Activated CD8-positive, alpha-beta memory T cell treated with anti-CD3 and anti-CD28 coated beads, Interleukin-2, amount 50 U/mL, for 24 hours (primary cell): ENCODE results near the gene ALG13.
"Not testable (repeated sequence)": the region's sequence is repeated elsewhere in the genome, so short reads cannot be mapped to it uniquely, and the experiment has no call there.

ENCODE experiments used
- DNase-seq: peaks from one replicate; pipeline ENCODE4 v3.0.0-alpha.2; 2020; ENCODE audit errors: extremely low read depth

ALG13 gene

DNA sequence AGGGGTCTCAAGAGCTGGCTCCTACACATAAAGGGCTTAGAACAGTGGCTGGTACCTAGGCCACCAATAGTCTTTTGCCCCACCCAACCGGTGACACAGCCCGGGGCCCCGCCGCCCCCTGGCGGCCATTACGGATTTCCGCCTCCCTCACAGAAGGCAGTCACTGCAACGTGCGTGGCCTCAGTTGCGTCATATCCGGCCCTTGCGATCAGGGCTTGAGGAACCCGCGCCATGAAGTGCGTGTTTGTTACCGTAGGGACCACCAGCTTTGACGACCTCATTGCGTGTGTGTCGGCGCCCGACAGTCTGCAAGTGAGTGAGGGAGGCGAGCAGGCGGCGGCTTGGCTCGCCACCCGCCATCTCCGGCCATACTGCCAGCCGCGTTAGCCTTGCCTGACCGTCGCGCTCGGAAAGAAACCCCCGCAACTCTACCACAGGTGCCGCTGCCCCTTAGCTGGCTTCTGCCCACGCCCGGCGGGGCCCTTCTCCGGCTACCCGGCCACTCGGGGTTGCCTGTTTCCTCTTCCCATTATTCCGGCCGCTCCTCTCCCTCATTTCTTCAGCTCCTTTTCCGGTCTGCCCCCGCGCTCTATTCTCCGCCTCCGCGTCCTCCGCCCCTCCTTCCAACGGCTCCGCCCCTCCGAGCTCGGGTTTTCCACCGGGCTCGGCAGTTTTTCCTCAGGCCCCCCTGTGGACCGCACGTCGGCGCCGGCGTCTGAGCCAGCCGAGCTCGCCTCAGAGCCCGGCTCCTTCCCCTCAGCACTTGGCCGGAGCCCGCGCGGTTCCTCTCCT lies at the start of gene ALG13:
Gene ALG13, plus strand, starts transcription at position 183 of the 792 bp plus-strand sequence. Its CDS starts 49 bp downstream, at position 232.
- DNase-seq, result peak; percentile 71

DNA sequence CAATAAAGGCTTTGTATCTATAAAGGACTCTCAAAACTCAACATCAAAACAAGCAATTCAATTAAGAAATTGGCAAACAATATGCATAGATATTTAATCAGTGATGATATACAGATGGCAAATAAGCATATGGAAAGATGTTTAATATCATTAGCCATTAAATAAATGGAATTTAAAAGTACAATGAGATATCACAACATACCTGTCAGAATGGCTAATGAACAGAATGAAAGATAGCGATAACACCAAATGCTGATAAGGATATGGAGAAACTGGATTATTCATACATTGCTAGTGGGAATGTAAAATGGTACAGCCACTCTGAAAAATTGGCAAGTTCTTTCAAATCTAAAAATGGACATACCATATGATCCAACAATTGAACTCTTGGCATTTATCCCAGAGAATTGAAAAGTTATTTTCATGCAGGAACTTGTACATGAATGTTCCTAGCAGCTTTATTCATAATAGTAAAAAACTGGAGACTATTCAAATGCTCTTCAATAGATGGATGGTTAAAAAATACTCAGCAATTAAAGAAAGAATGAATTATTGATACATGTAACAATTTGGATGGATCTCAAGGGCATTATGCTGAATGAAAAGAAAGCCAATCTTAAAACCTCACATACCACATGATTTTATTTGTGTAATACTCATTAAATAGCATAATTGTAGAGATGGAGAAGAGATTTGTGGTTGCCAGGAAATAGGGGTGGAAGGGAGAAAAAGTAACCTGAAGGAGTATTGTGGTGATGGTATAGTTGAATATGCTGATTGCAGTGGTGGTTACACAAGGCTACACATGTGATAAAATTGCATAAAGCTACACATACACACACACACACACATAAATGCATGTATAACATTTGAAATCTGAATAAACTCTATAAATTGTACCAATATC lies 45.9 kb upstream of the ALG13 start:
- DNase-seq, result no peak

DNA sequence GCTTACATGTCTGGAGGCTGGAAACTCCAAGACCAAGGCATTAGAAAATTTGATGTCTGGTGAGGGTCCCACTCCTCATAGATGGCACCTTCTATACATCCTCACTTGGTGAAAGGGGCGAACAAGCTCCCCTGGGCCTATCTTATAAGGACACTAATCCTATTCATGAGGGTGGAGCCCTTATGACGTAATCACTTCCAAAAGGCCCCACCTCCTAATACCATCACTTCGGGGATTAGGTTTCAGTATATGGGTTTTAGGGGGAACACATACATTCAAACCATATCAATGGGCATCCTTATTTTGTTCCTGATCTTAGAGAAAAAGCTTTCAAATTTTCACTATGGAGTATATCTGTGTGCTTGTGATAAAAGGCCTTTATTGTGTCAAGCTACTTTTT lies 39.0 kb upstream of the ALG13 start:
- no peak for DNase-seq

DNA sequence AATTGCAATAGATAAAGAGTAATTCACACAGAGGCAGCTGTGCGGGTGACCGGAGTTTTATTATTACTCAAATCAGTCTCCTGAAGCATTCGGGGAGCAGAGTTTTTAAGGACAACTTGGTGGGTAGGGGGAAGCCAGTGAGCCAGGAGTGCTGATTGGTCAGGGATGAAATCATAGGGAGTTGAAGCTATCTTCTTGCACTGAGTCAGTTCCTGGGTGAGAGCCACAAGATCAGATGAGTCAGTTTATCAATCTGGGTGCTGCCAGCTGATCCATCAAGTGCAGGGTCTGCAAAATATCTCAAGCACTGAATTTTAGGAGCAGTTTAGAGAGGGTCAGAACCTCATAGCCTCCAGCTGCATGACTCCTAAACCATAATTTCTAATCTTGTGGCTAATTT lies 35.8 kb upstream of the ALG13 start:
- not testable (repeated sequence) for DNase-seq

DNA sequence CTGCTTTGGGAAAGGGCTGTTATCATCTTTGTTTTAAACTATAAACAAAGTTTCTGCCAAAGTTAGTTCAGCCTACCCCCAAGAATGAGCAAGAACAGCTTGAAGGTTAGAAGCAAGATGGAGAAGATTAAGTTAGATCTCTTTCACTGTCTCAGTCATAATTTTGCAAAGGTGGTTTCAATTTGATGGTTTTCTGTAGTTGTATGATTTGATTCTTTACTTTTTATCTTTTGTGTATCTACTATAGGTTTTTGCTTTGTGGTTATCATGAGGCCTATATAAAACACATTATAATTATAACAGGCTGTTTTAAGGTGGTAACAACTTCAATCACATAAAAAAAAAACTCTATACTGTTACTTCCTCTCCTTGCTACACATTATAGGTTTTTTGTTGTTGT lies 35.4 kb upstream of the ALG13 start:
- no peak for DNase-seq

DNA sequence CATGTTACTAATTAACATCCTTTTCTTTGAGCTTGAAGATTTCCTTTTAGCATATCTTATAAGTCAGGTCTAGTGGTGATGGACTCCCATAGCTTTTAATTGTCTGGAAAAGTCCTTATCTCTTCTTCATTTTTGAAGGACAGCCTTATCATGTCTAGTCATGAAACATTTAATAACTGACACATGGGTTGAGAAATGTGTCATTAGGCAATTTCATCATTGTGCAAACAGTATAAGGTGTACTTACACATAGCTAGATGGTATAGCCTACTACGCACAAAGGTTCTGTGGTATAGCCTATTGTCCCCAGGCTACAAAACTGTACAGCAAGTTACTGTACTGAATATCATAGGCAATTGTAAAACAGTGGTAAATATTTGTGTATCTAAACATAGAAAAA lies 34.5 kb upstream of the ALG13 start:
- no peak for DNase-seq

DNA sequence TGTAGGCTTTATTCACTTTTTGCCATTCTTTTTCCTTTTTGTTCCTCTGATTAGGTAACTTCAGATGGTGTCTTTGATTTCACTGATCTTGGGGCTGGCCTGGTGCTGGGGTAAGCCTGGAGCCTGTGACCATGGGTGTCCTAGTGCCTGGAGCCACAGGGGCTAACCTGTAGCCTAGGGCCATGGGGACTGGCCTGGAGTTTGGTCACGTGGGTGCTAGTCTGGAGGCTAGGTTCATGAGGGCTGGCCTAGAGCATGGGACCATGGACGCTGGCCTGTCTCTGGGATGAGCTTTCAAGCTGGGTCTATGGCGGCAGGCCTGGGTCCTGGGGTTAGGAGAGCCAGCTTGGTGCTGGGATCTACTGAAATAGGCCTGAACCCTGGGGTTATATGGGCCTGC lies 32.2 kb upstream of the ALG13 start:
- no peak for DNase-seq

DNA sequence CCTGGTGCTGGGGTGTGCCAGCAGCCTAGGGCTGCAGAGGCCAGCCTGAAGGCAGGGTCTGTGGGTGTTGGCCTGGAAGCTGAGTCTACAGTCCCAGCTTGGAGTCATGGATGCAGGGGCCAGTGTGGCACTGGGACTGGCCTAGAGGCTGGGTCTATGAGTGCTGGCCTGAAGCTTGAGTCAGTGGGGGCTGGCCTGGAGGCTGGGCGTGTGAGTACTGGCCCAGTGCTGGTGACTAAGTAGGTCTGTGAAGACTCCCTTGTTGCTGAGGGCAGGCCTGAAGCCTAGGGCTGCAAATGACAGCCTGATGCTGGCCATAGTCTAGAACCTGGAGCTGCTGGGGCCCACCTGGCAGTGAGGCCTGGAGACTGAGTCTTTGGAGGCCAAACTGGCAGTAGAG lies 31.3 kb upstream of the ALG13 start:
- DNase-seq, result no peak

DNA sequence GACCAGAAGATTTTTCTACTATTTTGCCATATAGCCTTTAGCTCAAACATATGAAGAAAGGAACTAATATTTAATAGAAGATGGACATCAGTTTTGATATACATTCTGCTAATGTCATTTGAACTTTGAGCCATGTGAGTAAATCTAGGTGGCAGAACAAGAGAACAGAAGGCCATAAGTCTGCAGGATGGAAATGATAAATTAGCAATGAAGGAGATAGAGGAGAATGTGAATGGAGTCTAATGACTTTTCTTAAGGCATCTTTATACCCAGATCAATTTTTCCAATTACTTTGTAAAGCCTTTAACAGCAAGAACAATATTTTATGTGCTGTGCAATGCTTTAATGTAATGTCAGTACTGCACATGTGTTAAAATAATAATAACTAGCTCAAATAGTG lies 30.1 kb upstream of the ALG13 start:
- no peak for DNase-seq

DNA sequence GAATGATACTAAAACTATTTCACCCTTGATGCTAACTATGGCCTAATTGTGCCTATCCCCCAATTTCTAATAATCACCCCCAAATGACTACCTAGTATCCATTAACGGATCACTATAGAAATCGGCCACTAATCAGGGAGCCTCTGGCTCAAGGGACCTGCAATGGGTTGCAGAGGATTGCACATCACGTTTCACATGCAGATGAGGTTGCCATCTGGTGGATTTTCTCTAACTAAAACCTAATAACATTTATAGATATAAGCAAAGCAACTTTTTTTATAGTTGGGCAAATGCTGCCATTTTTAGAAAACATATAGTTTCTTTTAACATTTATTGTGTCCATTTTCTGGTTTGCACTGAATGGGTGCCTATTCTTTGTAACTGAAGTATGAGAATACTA lies 28.3 kb upstream of the ALG13 start:
- no peak for DNase-seq

DNA sequence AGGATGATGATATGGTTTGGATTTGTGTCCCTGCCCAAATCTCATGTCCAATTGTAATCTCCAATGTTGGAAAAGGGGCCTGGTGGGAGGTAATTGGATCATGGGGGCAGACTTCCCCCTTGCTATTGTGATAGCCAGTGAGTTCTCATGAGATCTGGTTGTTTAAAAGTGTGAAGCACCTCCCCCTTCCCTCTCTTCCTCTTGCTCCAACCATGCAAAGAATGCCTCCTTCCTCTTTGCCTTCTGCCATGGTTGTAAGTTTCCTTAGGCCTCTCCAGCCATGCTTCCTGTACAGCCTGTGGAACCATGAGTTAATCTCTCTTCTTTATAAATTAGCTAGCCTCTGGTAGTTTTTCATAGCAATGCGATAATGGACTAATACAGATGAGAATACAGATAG lies 19.7 kb upstream of the ALG13 start:
- no peak for DNase-seq

DNA sequence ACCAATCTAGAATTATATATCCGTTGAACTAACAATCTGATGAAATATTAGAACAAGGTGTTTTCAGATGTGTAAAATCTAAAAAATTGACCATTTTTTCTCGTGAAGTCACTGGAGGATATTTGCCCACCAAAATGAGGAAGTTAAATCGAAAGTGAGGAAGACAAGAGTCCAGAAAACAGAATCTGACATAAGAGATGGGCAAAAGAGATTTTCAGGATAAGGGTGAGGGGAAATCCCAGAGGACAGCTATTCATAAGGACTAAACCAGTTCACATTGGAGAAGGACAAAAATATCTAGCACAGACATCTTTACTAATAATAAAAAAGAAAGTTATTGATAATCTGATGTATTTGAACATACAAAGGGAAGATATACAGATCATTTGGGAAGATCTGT lies 18.7 kb upstream of the ALG13 start:
- no peak for DNase-seq

DNA sequence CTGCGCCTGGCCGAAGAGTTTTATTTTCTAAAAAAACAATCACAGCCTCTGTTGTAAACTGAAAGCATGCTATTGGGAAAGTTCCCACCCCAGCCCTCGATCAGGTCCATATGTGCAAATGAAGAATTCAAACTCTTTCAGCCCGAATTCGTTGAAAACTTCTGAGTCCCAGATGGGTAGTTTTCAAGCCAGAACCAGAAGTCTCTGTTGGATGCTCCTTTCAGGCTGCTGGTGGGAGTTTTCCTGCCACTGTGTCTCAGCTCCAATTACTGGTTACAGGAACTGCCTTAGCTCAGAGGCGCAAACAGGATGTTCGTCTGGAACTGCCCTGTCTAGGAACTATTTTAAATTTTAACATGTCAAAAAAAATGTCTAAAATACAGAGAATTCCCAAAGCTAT lies 9.3 kb upstream of the ALG13 start:
- DNase-seq, result no peak

DNA sequence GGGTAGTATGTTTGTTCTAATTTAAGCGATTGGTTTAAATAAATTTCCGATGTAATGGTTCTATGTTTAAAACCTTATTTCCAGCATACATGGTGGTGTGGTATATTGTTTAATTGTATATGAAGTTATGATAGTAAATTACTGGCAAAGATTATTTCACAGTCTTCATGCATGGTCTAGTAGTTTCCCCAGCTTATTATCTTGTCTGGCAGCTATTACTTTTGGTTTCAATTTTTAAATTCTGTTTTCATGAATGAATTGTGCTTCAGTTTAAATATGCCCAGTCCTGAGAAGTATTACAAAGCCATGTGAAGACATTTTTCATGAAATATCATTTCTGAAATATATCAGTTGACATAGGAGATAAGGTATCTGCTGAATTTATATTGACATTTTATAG lies 6.3 kb downstream of the ALG13 start:
- no peak for DNase-seq

DNA sequence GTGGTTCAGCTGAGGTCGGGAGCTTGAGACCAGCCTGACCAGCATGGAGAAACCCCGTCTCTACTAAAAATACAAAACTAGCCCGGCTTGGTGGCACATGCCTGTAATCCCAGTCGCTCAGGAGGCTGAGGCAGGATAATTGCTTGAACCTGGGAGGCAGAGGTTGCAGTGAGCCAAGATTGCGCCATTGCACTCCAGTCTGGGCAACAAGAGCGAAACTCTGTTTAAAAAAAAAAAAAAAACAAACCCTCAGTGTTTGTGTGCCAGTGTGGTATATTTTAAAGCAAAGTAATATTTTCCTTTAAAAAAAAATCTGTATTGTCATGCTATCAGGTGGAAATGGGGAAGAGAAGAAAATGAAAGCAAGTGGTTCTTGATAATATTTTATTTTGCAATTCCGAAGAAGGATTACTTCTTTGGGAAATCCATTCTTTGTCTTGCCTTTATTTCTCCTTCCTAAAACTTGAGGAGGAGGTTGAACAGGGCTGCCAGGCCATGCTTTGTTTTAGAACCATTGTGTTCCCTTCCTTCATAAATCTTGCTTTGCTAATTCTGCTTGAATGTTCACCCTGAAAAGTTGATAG lies 14.4 kb downstream of the ALG13 start:
- no peak for DNase-seq

DNA sequence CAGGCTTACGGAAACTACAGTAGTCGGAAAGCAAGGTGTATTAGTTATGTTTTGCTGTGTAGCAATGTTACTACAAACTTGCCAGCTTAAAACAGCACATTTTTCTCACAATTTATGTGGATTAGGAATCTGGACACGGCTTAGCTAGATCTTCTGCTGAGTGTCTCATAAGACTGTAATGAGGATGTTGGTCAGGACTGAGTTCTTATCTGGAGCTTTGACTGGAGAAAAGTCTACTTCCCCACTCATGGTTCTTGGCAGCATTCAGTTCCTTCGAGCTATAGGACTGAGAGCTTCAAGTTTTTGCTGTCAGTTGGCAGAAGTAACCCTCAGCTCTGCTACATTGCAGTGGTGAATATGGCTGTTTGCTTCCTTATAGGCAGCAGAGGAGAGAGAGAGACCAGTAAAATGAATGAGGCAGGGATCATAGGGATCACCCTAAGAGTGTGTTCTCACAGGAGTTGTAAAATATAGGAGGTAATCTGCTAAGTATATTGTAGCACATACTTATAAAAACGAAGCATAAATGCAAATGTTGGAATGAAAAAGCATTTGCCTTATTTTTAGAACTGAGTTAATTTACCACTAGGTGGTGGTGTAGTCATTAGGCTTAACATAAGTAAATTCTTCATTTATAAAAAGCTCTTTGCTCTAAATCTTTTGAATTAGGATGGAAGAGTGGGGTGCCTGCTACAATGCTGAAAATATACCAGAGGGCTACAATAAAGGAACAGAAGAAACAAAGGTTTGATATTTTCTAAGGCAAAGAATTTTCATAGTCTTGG lies 38.6 kb downstream of the ALG13 start:
- no peak for DNase-seq

DNA sequence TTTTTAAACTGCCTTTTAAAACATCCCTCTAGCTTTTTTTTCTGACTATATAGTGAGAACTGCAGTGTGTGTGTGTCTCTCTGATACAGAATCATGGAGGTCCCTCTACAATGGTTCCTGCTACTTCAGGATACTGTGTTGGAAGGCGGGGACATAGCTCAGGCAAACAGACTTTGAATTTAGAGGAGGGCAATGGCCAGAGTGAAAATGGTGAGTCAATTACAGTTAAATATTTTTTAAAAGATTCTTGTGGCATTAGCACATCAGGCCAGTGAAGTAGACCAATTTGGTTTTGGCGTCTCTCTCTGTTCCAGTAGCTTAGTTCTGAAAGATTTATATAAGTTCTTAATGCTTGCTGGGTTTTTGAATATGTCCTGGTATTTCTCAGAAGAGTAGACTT lies 47.1 kb downstream of the ALG13 start:
- DNase-seq, result no peak

DNA sequence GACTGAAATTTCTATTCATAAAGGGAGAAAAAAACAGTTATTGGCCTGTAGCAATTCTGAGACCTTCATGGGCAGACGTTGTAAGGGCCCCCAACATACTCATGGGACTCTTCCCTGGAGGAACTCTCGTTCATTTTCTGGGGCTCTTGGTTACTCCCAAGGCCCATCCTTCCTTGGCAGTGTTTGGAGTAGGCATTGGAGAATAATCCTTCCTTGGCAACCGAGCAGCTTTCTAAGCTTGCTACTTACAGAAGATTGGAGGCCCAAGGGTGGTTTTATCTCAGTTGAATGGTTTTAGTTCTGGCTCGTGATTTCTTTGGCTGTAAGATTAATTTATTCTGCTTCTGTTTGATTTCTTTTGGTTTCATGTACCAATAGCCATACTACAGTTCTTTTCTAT lies 50.4 kb downstream of the ALG13 start:
- no peak for DNase-seq

DNA sequence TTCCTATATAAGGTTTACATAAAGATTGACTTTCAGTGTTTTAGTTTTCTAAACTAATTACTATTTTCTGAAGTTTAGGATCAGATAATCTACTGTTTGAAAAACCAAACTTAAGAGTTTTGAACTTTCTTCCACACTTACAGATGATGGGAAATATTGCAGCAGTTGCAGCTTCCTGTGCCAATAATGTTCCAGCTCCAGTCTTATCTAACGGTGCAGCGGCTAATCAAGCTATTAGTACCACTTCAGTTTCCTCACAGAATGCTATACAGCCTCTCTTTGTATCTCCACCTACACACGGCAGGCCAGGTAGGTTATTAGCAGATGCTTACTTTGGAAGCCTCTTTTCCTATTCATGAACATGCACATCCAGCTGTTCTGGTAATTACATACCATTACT lies 55.6 kb downstream of the ALG13 start:
- no peak for DNase-seq

DNA sequence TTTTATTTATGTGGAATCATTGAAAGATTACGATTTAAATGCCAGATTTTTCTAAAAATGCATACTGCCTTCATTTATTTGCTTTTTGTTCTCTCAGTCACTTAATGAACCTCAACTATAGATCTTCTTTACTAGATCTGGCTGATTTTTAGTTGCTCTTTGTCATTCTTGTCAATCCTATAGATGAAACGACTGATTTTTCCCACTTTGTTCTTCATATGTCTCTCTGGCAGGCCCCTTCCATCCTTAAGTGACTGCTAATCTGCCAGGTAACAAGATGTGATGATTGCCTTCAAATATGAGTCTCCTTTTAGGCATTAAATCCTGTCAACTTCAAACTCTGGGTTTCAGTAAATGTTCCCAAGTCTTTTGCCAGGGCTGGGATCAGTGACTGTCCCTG lies 61.0 kb downstream of the ALG13 start:
- no peak for DNase-seq

DNA sequence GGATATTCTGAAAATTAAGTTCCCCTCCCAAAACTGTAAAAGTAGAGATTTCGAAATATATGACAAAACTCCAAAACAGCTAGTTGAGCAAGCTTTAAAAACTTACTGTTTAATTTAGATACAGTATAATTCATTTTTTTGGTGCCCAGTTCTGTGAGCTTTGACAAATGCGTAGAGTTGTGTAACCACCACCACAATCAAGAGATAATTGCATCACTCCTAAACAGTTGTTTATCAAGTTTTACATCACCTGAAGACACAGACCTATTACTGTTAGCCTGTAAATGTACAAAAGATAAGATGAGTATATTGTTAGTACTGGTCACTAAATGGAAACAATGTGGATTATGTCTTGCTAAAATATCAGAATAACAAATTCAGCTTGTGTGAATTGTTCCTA lies 62.3 kb downstream of the ALG13 start:
- no peak for DNase-seq

DNA sequence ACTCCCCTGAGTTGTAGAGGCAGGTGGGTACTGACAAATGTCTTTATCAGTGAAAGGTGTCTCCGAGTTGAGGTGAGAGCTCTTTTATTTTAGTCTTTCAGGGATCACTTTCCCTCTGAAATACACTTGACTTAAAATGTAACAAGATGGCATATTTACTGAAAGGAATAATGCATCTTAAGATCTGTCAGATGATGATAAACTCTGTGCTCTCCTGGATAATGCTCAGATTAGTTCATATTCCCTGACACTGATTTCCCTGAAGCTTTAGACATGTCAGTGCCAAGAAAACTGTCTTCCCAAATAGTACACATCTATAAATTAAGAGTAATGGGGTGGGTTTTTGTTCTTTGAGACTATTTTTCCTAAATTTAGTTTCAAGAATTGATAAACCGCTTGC lies 75.5 kb downstream of the ALG13 start:
- DNase-seq, result no peak
